Activated CD4-positive, alpha-beta T cell treated with anti-CD3 and anti-CD28 coated beads, Interleukin-2, amount 50 U/mL, for 24 hours (primary cell): Measurements from ENCODE around the gene FLVCR2.

Experiments
- DNase-seq, 2 donors: peaks; one replicate each; pipeline ENCODE4 v3.0.0-alpha.2; 2020; ENCODE audit warnings: low read depth in 1 of 2, low spot score in 1 of 2

The FLVCR2 gene

GRCh38 chr14:75578102-75578785, at the start of gene FLVCR2:
TSS of gene FLVCR2 (plus strand) at chr14:75578620. CDS start at chr14:75578973, 353 bp downstream.
- no peak for DNase-seq

- DNase-seq, result no peak
Measured at GRCh38 chr14:75531256-75531655, 47.2 kb upstream of the FLVCR2 start.

- DNase-seq, result no peak
Measured at GRCh38 chr14:75531660-75532317, 46.6 kb upstream of the FLVCR2 start.

GRCh38 chr14:75533791-75534555, 44.4 kb upstream of the FLVCR2 start:
- DNase-seq, result no peak

- DNase-seq, result no peak
Measured at GRCh38 chr14:75535164-75535898, 43.1 kb upstream of the FLVCR2 start.

- DNase-seq, result no peak
Measured at GRCh38 chr14:75537071-75537470, 41.3 kb upstream of the FLVCR2 start.

GRCh38 chr14:75539162-75539560, 39.3 kb upstream of the FLVCR2 start:
- DNase-seq, result no peak

GRCh38 chr14:75539561-75540478, 38.6 kb upstream of the FLVCR2 start:
- peak in 1 of 2 donors; percentile 47 for DNase-seq

- DNase-seq, result no peak
Measured at GRCh38 chr14:75540479-75540851, 38.0 kb upstream of the FLVCR2 start.

- DNase-seq, result peak in 1 of 2 donors; percentile 79
Measured at GRCh38 chr14:75542588-75543091, 35.8 kb upstream of the FLVCR2 start.

GRCh38 chr14:75543253-75543652, 35.2 kb upstream of the FLVCR2 start:
- DNase-seq, result no peak

GRCh38 chr14:75543786-75544185, 34.6 kb upstream of the FLVCR2 start:
- DNase-seq, result no peak

GRCh38 chr14:75545907-75546306, 32.5 kb upstream of the FLVCR2 start:
- DNase-seq, result no peak

GRCh38 chr14:75547552-75548250, 30.7 kb upstream of the FLVCR2 start:
- no peak for DNase-seq

- no peak for DNase-seq
Measured at GRCh38 chr14:75548544-75548943, 29.9 kb upstream of the FLVCR2 start.

GRCh38 chr14:75549169-75549568, 29.3 kb upstream of the FLVCR2 start:
- DNase-seq, result no peak

GRCh38 chr14:75551021-75551420, 27.4 kb upstream of the FLVCR2 start:
- DNase-seq, result no peak

GRCh38 chr14:75553157-75553556, 25.3 kb upstream of the FLVCR2 start:
- DNase-seq, result no peak

GRCh38 chr14:75553761-75554364, 24.6 kb upstream of the FLVCR2 start:
- DNase-seq, result no peak
